HepG2 (cell line): ENCODE measurements around the gene ATP6V1G3. TPM values are rescaled to one million over a fixed set of nuclear protein-coding genes. Genes with fewer than 3 reads are reported as not detected.

Experiments
- ATAC-seq: fragments of 200-7000 bp; cut with Tn5 transposase; 3 replicates; pipeline ENCODE4 v1.9.1; 2020; ENCODE audit warnings: mild to moderate bottlenecking, moderate library complexity
- BruUV-seq: library from RNA; stranded (reverse); fragments of 400-500 nt; replicated peaks from 2 replicates; lab custom pipeline; 2021; lab: Mats Ljungman, UMichigan
- CTCF ChIA-PET: fragments of 300-600 bp; formaldehyde crosslinking; extraction: SDS; loops from one replicate; lab custom pipeline; 2021; ENCODE audit warnings: low total read pairs, inconsistent platforms, low intra/inter-chr PET ratio; lab: Yijun Ruan, JAX
- POLR2A ChIA-PET: fragments of 350-600 bp; sonication (Branson Sonifier 250); formaldehyde crosslinking; loops from one replicate; lab custom pipeline; 2020; ENCODE audit warnings: antibody characterized with exemption, inconsistent platforms; lab: Yijun Ruan, JAX
- DNase-seq: peaks from one replicate; pipeline ENCODE4 v3.0.0-alpha.2; 2015; ENCODE audit warnings: low spot score
- FAIRE-seq: peaks from 3 replicates; lab custom pipeline; 2011; peaks lifted over from hg19 to GRCh38; lab: Jason Lieb, UNC
- H2AFZ ChIP-seq: one replicate; pipeline ENCODE4 v1.6.1; 2011; ENCODE audit warnings: low read length, inconsistent platforms
- H3K27ac ChIP-seq: fragments of 300-600 bp; 3 replicates; pipeline ENCODE4 v1.8.0; 2011; ENCODE audit warnings: mixed run types, mild to moderate bottlenecking, mixed read lengths, low read length, inconsistent platforms; ENCODE audit not compliant: insufficient read depth; ENCODE audit errors: extremely low read length
- H3K27me3 ChIP-seq, 2 experiments: fragments of 200-600 bp in 1 of 2; 2 replicates in 1 of 2; 3 replicates in 1 of 2; pipeline versions ENCODE4 v1.6.0 to v1.8.0; 2011; ENCODE audit warnings: low read length in 2 of 2, mild to moderate bottlenecking in 2 of 2, moderate library complexity in 2 of 2, inconsistent platforms in 1 of 2; ENCODE audit not compliant: insufficient read depth in 2 of 2, control insufficient read depth in 1 of 2
- H3K36me3 ChIP-seq, 2 experiments: fragments of 200-600 bp in 1 of 2; replicated peaks in 1 of 2; 2 replicates in 1 of 2; 3 replicates in 1 of 2; pipeline versions ENCODE4 v1.5.1 to v1.8.0; 2011; ENCODE audit warnings: low read length in 2 of 2, inconsistent platforms in 1 of 2; ENCODE audit not compliant: insufficient read depth in 2 of 2, control insufficient read depth in 1 of 2
- H3K4me1 ChIP-seq: 2 replicates; pipeline ENCODE4 v1.5.1; 2012; ENCODE audit warnings: low read length, inconsistent platforms; ENCODE audit not compliant: insufficient read depth
- H3K4me2 ChIP-seq: 2 replicates; pipeline ENCODE4 v1.6.0; 2011; ENCODE audit warnings: low read depth, low read length, inconsistent platforms
- H3K4me3 ChIP-seq, 3 experiments: fragments of 200-600 bp in 1 of 3; sonication (generic), shearing (Covaris generic) in 1 of 3; replicated peaks in 1 of 3; 2 replicates each; pipeline ENCODE4 v1.5.1; 2011 to 2016; ENCODE audit warnings: low read length in 3 of 3, inconsistent platforms in 2 of 3, low read depth in 2 of 3, mild to moderate bottlenecking in 2 of 3, control low read depth in 1 of 3, mixed read lengths in 1 of 3; ENCODE audit not compliant: insufficient read depth in 1 of 3
- H3K79me2 ChIP-seq: one replicate; pipeline ENCODE4 v1.6.1; 2011; ENCODE audit warnings: low read length, inconsistent platforms; ENCODE audit not compliant: insufficient read depth
- H3K9ac ChIP-seq: 2 replicates; pipeline ENCODE4 v1.6.0; 2011; ENCODE audit warnings: mild to moderate bottlenecking, low read depth, low read length, inconsistent platforms; ENCODE audit not compliant: insufficient read depth
- H3K9me3 ChIP-seq: 2 replicates; pipeline ENCODE4 v1.5.1; 2012; ENCODE audit warnings: mild to moderate bottlenecking, low read length
- H4K20me1 ChIP-seq: 2 replicates; pipeline ENCODE4 v1.6.0; 2011; ENCODE audit warnings: inconsistent platforms, mild to moderate bottlenecking, low read length, moderate library complexity; ENCODE audit not compliant: insufficient read depth
- ARHGAP35 ChIP-seq: sonication (generic); formaldehyde crosslinking; IDR thresholded peaks from 2 replicates; pipeline ENCODE4 v1.9.0; 2022; ENCODE audit warnings: mild to moderate bottlenecking, inconsistent platforms, moderate library complexity, missing genetic modification reagents, borderline replicate concordance
- CREB3 ChIP-seq: sonication (generic); formaldehyde crosslinking; IDR thresholded peaks from 2 replicates; pipeline ENCODE4 v1.5.0; 2020; ENCODE audit warnings: missing genetic modification reagents
- GPN1 ChIP-seq: sonication (generic); formaldehyde crosslinking; IDR thresholded peaks from 2 replicates; pipeline ENCODE4 v1.5.1; 2020; ENCODE audit warnings: missing genetic modification reagents, borderline replicate concordance
- HOXA7 ChIP-seq: sonication (generic); formaldehyde crosslinking; IDR thresholded peaks from 2 replicates; pipeline ENCODE4 v1.8.1; 2022; ENCODE audit warnings: mild to moderate bottlenecking, missing genetic modification reagents, moderate library complexity
- JUND ChIP-seq: sonication (generic); formaldehyde crosslinking; IDR thresholded peaks from 2 replicates; pipeline ENCODE4 v1.8.0; 2022; ENCODE audit warnings: mild to moderate bottlenecking, missing genetic modification reagents
- KDM5A ChIP-seq: fragments of 200-600 bp; sonication (generic); IDR thresholded peaks from 2 replicates; pipeline ENCODE4 v1.7.0; 2018; ENCODE audit warnings: antibody characterized with exemption, mild to moderate bottlenecking, low read length, borderline replicate concordance
- MED13 ChIP-seq: sonication (generic); formaldehyde crosslinking; IDR thresholded peaks from 2 replicates; pipeline ENCODE4 v1.5.0; 2020; ENCODE audit warnings: missing genetic modification reagents
- MNT ChIP-seq: fragments of 450-650 bp; IDR thresholded peaks from 2 replicates; pipeline ENCODE4 v1.6.1; 2016
- MXD3 ChIP-seq: IDR thresholded peaks from 2 replicates; pipeline ENCODE4 v1.6.1; 2016; ENCODE audit warnings: mild to moderate bottlenecking, missing biosample characterization, missing genetic modification reagents
- TARDBP ChIP-seq: sonication (generic); formaldehyde crosslinking; IDR thresholded peaks from 2 replicates; pipeline ENCODE4 v1.8.0; 2022; ENCODE audit warnings: mild to moderate bottlenecking, missing genetic modification reagents
- YY1 ChIP-seq: IDR thresholded peaks from 2 replicates; pipeline ENCODE4 v1.6.1; 2011; ENCODE audit warnings: low read length, low read depth, moderate library complexity, mild to moderate bottlenecking; ENCODE audit not compliant: insufficient read depth, insufficient replicate concordance
- ZBTB7B ChIP-seq: sonication (generic); formaldehyde crosslinking; IDR thresholded peaks from 2 replicates; pipeline ENCODE4 v1.4.0; 2020; ENCODE audit warnings: missing genetic modification reagents
- ZNF24 ChIP-seq: fragments of 450-650 bp; IDR thresholded peaks from 2 replicates; pipeline ENCODE4 v1.6.1; 2017; ENCODE audit warnings: antibody characterized with exemption, mild to moderate bottlenecking
- ZNF549 ChIP-seq: sonication (generic); formaldehyde crosslinking; IDR thresholded peaks from 2 replicates; pipeline ENCODE4 v1.5.0; 2020; ENCODE audit warnings: missing genetic modification reagents
- ZNF772 ChIP-seq: sonication (generic); formaldehyde crosslinking; IDR thresholded peaks from 2 replicates; pipeline ENCODE4 v1.5.0; 2020; ENCODE audit warnings: mild to moderate bottlenecking, missing genetic modification reagents
- in situ Hi-C: cut with HindIII; loops from 2 replicates; pipeline ENCODE4 v1.10.0; 2017; ENCODE audit warnings: low pct_unique_long_range_greater_than_20kb; ENCODE audit not compliant: extremely low pct_ligation_motif_present
- intact Hi-C: fragments of 100-400 bp; cut with micrococcal nuclease; formaldehyde crosslinking; loops from one replicate; pipeline ENCODE4 v1.10.0; 2022; ENCODE audit not compliant: unreplicated experiment
- polyA plus RNA-seq, 8 experiments: library from polyadenylated mRNA; depleted of rRNA in 3 of 8; stranded (reverse) in 7 of 8; unstranded in 1 of 8; fragments of >200 nt; fragmentation: Illumina TruSeq in 4 of 8; extraction: Trizol in 4 of 8; gene quantifications; 2 replicates each; pipeline versions ENCODE4 v1.2.1 to v1.2.3, GENCODE V29; 2011 to 2016; ENCODE audit warnings: low read depth in 4 of 8, missing spikeins in 1 of 8, mixed read lengths in 1 of 8; ENCODE audit not compliant: insufficient read depth in 1 of 8
- total RNA-seq, 5 experiments: library from RNA; depleted of rRNA; stranded (reverse); fragments of >200 nt; fragmentation: Illumina TruSeq; extraction: Trizol; gene quantifications; 2 replicates each; pipeline ENCODE4 v1.2.3, GENCODE V29; 2016; ENCODE audit warnings: low read depth in 1 of 5

The ATP6V1G3 gene
- total and polyA plus RNA-seq, 2 of the 13 experiments (the other 11 are each of a cell fraction or from before 2014, with no cell fraction given) = not detected

GRCh38 chr1:198588845-198589244 lies 48.4 kb upstream of the ATP6V1G3 start:
- Histone ChIP-seq H3K9me3 (no peaks in the 10 kb centered on the region), H4K20me1 (no peaks in the 10 kb centered on the region), H3K4me3 (no peak overlapping the region), H3K9ac (no peak overlapping the region), H3K4me1 (no peaks in the 10 kb centered on the region), H3K79me2 (no peaks in the 10 kb centered on the region), H3K4me2 (no peak overlapping the region), H2AFZ (no peak overlapping the region), H3K27me3 (no peaks in the 10 kb centered on the region), H3K36me3 (no peaks in the 10 kb centered on the region), H3K27ac (no peak overlapping the region)
- TF ChIP-seq JUND = no peak
- no peak for TF ChIP-seq HOXA7
- TF ChIP-seq MNT = no peak
- TF ChIP-seq ZBTB7B (CRISPR knock-in tag) = no peak
- no peak for TF ChIP-seq ZNF24
- TF ChIP-seq MED13 (CRISPR knock-in tag) = no peak
- TF ChIP-seq ARHGAP35 (CRISPR knock-in tag) = no peak
- TF ChIP-seq KDM5A = no peak
- TF ChIP-seq CREB3 (CRISPR knock-in tag) = no peak
- TF ChIP-seq YY1 = no peak
- no peak for TF ChIP-seq ZNF772 (CRISPR knock-in tag)
- TF ChIP-seq GPN1 (CRISPR knock-in tag) = no peak
- no peak for TF ChIP-seq TARDBP (CRISPR knock-in tag)
- TF ChIP-seq MXD3 (CRISPR knock-in tag) = no peak
- TF ChIP-seq ZNF549 = no peak
- ChIA-PET CTCF (no interaction called here), POLR2A (no interaction called here)
- DNase-seq = no peak
- intact Hi-C loops = no loop called here
- BruUV-seq = no TSS peak
- ATAC-seq = no peak
- in situ Hi-C loops = no loop called here
- FAIRE-seq = no peak
